Trophoblast cell (in vitro differentiated cells and primary cell): ENCODE measurements around the gene PDE4D.

Source experiments
- DNase-seq, 2 donors: peaks; one replicate each; pipeline ENCODE4 v3.0.0-alpha.2; 2016
- H2AFZ ChIP-seq: 2 replicates; pipeline ENCODE4 v1.6.1; 2013; ENCODE audit warnings: low read length, moderate library complexity, mild to moderate bottlenecking; ENCODE audit not compliant: insufficient read depth, poor library complexity
- H2AK5ac ChIP-seq: 2 replicates; pipeline ENCODE4 v1.6.1; 2013; ENCODE audit warnings: mild to moderate bottlenecking, low read length
- H2BK120ac ChIP-seq: 2 replicates; pipeline ENCODE4 v1.6.1; 2013; ENCODE audit warnings: low read length, mild to moderate bottlenecking, moderate library complexity; ENCODE audit not compliant: insufficient read depth, poor library complexity
- H2BK12ac ChIP-seq: 2 replicates; pipeline ENCODE4 v1.6.1; 2013; ENCODE audit warnings: mild to moderate bottlenecking, low read length, moderate library complexity
- H2BK5ac ChIP-seq: 2 replicates; pipeline ENCODE4 v1.6.1; 2013; ENCODE audit warnings: low read length, low read depth, moderate library complexity, mild to moderate bottlenecking; ENCODE audit not compliant: poor library complexity
- H3K14ac ChIP-seq: 2 replicates; pipeline ENCODE4 v1.6.1; 2013; ENCODE audit warnings: mild to moderate bottlenecking, low read length
- H3K18ac ChIP-seq: 2 replicates; pipeline ENCODE4 v1.6.1; 2013; ENCODE audit warnings: mild to moderate bottlenecking, low read length
- H3K23ac ChIP-seq: 2 replicates; pipeline ENCODE4 v1.6.1; 2013; ENCODE audit warnings: low read length
- H3K27ac ChIP-seq: 2 replicates; pipeline ENCODE4 v1.5.1; 2013; ENCODE audit warnings: low read depth, mild to moderate bottlenecking, inconsistent platforms, low read length, moderate library complexity
- H3K27me3 ChIP-seq: 2 replicates; pipeline ENCODE4 v1.6.1; 2013; ENCODE audit warnings: inconsistent platforms, mild to moderate bottlenecking, low read length, moderate library complexity; ENCODE audit not compliant: insufficient read depth
- H3K36me3 ChIP-seq, 2 experiments: 1 replicate in 1 of 2; 2 replicates in 1 of 2; pipeline ENCODE4 v1.6.1; 2013; ENCODE audit warnings: low read length in 2 of 2, mild to moderate bottlenecking in 2 of 2, moderate library complexity in 1 of 2; ENCODE audit not compliant: insufficient read depth in 2 of 2, control insufficient read depth in 1 of 2
- H3K4ac ChIP-seq: 2 replicates; pipeline ENCODE4 v1.6.1; 2013; ENCODE audit warnings: low read depth, mild to moderate bottlenecking, low read length, moderate library complexity
- H3K4me1 ChIP-seq, 2 experiments: 1 replicate in 1 of 2; 2 replicates in 1 of 2; pipeline ENCODE4 v1.6.1; 2013; ENCODE audit warnings: low read length in 2 of 2, mild to moderate bottlenecking in 2 of 2, moderate library complexity in 1 of 2; ENCODE audit not compliant: insufficient read depth in 2 of 2, control insufficient read depth in 1 of 2
- H3K4me2 ChIP-seq: 2 replicates; pipeline ENCODE4 v1.6.1; 2013; ENCODE audit warnings: inconsistent platforms, mild to moderate bottlenecking, low read length, moderate library complexity
- H3K4me3 ChIP-seq: 2 replicates; pipeline ENCODE4 v1.5.1; 2013; ENCODE audit warnings: mild to moderate bottlenecking, low read depth, low read length, inconsistent platforms
- H3K79me1 ChIP-seq: one replicate; pipeline ENCODE4 v1.6.1; 2013; ENCODE audit warnings: low read length
- H3K79me2 ChIP-seq: 2 replicates; pipeline ENCODE4 v1.6.1; 2013; ENCODE audit warnings: low read length, mild to moderate bottlenecking; ENCODE audit not compliant: control insufficient read depth, insufficient read depth, poor library complexity
- H3K9ac ChIP-seq: 2 replicates; pipeline ENCODE4 v1.6.1; 2013; ENCODE audit warnings: mild to moderate bottlenecking, low read length
- H3K9me3 ChIP-seq: 2 replicates; pipeline ENCODE4 v1.6.1; 2013; ENCODE audit warnings: low read depth, mild to moderate bottlenecking, control low read depth, inconsistent platforms, low read length; ENCODE audit not compliant: insufficient read depth
- H4K12ac ChIP-seq: 2 replicates; pipeline ENCODE4 v1.6.1; 2013; ENCODE audit warnings: low read depth, mild to moderate bottlenecking, low read length, moderate library complexity
- H4K8ac ChIP-seq: 2 replicates; pipeline ENCODE4 v1.6.1; 2013; ENCODE audit warnings: low read depth, mild to moderate bottlenecking, low read length, moderate library complexity
- H4K91ac ChIP-seq: one replicate; pipeline ENCODE4 v1.6.1; 2013; ENCODE audit warnings: low read depth, mild to moderate bottlenecking, low read length, moderate library complexity
- WGBS: extraction: QIAGEN DNeasy Blood & Tissue Kit; methylation state at CpG from one replicate; pipeline ENCODE4 v1.1.7; 2013; ENCODE audit warnings: missing lambda C conversion rate; ENCODE audit not compliant: insufficient read length, insufficient coverage; ENCODE audit errors: extremely low coverage; 5-methylcytosine and 5-hydroxymethylcytosine counted together

Gene PDE4D

GRCh38 chr5:59721741-59722140 lies 171.8 kb downstream of the PDE4D start:
- H3K9me3 ChIP-seq, result no peaks in the 10 kb centered on the region
- H2BK5ac ChIP-seq, result no peak overlapping the region
- no peaks in the 10 kb centered on the region for H3K79me2 ChIP-seq
- no peaks in the 10 kb centered on the region for H3K4me1 ChIP-seq
- no peak overlapping the region for H4K8ac ChIP-seq
- H3K4ac ChIP-seq, result no peak overlapping the region
- H3K4me2 ChIP-seq, result no peak overlapping the region
- no peak overlapping the region for H2BK12ac ChIP-seq
- H3K18ac ChIP-seq, result no peak overlapping the region
- no peak overlapping the region for H2AK5ac ChIP-seq
- H4K91ac ChIP-seq, result no peak overlapping the region
- H3K23ac ChIP-seq, result no peak overlapping the region
- no peak overlapping the region for H3K9ac ChIP-seq
- H3K4me3 ChIP-seq, result no peak overlapping the region
- H2AFZ ChIP-seq, result no peak overlapping the region
- no peak for DNase-seq
- H3K27me3 ChIP-seq, result no peaks in the 10 kb centered on the region
- no peaks in the 10 kb centered on the region for H3K79me1 ChIP-seq
- no peak overlapping the region for H2BK120ac ChIP-seq
- WGBS, result no CpG with 5 or more reads among the region's 3 CpGs
- H4K12ac ChIP-seq, result no peak overlapping the region
- H3K36me3 ChIP-seq, result no peaks in the 10 kb centered on the region
- H3K27ac ChIP-seq, result no peak overlapping the region
- H3K14ac ChIP-seq, result no peak overlapping the region

DNA sequence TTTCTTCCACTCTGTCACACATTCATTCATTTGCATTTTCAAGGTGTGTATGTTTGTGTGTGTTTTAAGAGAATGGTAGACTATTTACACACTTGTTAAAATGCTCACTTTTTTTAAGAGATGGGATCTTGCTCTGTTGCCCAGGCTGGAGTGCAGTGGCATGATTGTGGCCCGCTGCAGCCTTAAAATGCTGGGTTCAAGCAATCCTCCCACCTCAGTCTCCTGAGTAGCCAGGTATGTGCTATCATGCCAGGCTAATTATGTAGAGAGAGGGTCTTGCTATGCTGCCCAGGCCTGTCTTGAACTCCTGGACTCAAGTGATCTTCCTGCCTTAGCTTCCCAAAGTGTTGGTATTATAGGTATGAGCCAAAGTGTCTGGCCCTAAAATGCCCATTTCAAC lies 173.5 kb downstream of the PDE4D start:
- DNase-seq, result no peak
- no CpG with 5 or more reads among the region's 1 CpG for WGBS
- Histone ChIP-seq H3K4me2 (no peak overlapping the region), H3K4me3 (no peak overlapping the region), H3K9ac (no peak overlapping the region), H2AFZ (no peak overlapping the region), H2BK5ac (no peak overlapping the region), H3K4ac (no peak overlapping the region), H3K36me3 (no peaks in the 10 kb centered on the region), H4K12ac (no peak overlapping the region), H2AK5ac (no peak overlapping the region), H3K27ac (no peak overlapping the region), H4K91ac (no peak overlapping the region), H4K8ac (no peak overlapping the region), H3K27me3 (no peaks in the 10 kb centered on the region), H3K4me1 (no peaks in the 10 kb centered on the region), H2BK12ac (no peak overlapping the region), H3K79me1 (no peaks in the 10 kb centered on the region), H3K79me2 (no peaks in the 10 kb centered on the region), H3K9me3 (peaks cover 8% of the 10 kb centered on the region), H3K18ac (no peak overlapping the region), H3K14ac (no peak overlapping the region), H3K23ac (no peak overlapping the region), H2BK120ac (no peak overlapping the region)

DNA sequence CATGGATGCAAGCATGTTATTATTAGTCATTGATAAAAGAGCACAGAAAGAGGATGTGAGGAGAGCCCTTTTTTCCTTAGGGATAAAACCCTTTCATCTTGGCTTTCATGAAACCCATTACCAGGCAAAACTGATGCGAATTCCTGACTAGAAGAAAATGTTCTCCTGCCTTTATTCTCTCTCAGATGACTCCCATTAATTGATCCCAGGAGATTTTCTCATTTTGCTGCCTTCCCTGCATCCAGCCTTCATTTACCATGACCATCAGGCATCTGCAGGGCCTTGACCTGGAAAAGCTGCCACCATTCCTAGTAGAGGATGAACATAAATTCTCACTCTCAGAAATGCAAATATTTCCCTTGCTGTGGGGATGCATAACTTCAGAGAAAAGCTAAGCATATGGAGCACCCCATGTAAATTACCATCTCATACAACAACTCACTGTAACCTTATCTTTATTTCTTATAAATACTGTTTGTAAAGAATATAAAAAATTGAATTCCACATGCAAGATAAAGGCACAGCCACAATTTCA lies 176.5 kb downstream of the PDE4D start:
- Histone ChIP-seq H2BK5ac (no peak overlapping the region), H3K79me1 (no peaks in the 10 kb centered on the region), H4K12ac (no peak overlapping the region), H3K18ac (no peak overlapping the region), H3K4me1 (no peaks in the 10 kb centered on the region), H4K8ac (no peak overlapping the region), H3K4me2 (no peak overlapping the region), H3K9ac (no peak overlapping the region), H3K4ac (no peak overlapping the region), H3K27me3 (no peaks in the 10 kb centered on the region), H3K79me2 (no peaks in the 10 kb centered on the region), H3K36me3 (peaks cover 3 to 5% of the 10 kb centered on the region in 2 experiments), H2BK12ac (no peak overlapping the region), H3K9me3 (peaks cover 17% of the 10 kb centered on the region), H3K23ac (no peak overlapping the region), H3K27ac (no peak overlapping the region), H3K4me3 (no peak overlapping the region), H3K14ac (no peak overlapping the region), H2BK120ac (no peak overlapping the region), H2AFZ (no peak overlapping the region), H2AK5ac (no peak overlapping the region), H4K91ac (no peak overlapping the region)
- no peak for DNase-seq
- WGBS, result no CpG with 5 or more reads among the region's 1 CpG

DNA sequence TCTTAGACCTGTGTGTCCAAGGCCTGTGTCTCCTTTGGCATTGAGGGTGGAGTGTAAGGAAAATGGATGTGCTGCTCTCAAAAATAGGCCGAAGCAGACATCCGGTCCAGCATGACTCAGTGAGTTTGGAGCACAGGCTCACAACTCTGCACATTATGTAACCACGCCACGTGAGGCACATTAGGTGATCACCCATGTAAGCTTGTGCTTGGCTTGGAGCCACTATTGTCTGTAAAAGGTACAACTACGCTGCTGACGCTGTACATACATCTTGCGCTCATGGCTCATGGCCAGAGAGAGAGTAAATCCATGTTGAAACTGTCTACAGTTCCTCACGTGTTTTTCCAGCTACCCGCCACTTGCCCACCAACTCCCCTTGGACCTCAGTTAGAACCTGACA lies 177.5 kb downstream of the PDE4D start:
- Histone ChIP-seq H3K27ac (no peak overlapping the region), H4K12ac (no peak overlapping the region), H3K36me3 (peaks cover 3 to 5% of the 10 kb centered on the region in 2 experiments), H2AK5ac (no peak overlapping the region), H4K91ac (no peak overlapping the region), H4K8ac (no peak overlapping the region), H3K4me1 (no peaks in the 10 kb centered on the region), H3K23ac (no peak overlapping the region), H3K14ac (no peak overlapping the region), H2BK5ac (no peak overlapping the region), H3K79me1 (no peaks in the 10 kb centered on the region), H2AFZ (no peak overlapping the region), H2BK12ac (no peak overlapping the region), H3K4me3 (no peak overlapping the region), H3K4me2 (no peak overlapping the region), H3K9ac (no peak overlapping the region), H3K27me3 (no peaks in the 10 kb centered on the region), H3K18ac (no peak overlapping the region), H3K9me3 (peaks cover 17% of the 10 kb centered on the region), H2BK120ac (no peak overlapping the region), H3K79me2 (no peaks in the 10 kb centered on the region), H3K4ac (no peak overlapping the region)
- WGBS, result no CpG with 5 or more reads among the region's 9 CpGs
- DNase-seq, result no peak
